Fibroblast of skin of abdomen (primary cell): Measurements from ENCODE around the gene FHOD1.

Experiments used
- DNase-seq: peaks from one replicate; pipeline ENCODE4 v3.0.0-alpha.2; 2013

The FHOD1 gene

DNA sequence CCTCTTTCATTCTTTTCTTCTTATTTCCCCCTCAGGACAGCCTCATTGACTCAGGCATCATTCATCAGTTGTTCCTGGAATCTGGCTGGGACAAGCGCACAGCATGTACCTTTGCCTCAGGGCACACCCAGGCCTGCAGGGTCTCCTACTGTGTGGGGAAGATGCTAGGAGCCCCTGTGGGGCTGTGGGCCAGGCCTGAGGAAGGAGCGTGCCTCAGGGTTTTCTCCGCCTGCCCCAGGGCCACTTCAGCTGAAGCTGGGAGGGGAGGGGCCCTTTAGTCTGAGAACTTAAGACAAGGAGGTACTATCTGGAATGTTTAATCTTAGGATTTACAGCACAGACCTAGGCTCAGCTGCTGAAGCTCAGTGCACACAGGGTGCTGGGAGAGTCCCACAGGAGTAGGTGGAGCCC is 40.4 kb downstream of the FHOD1 start:
- DNase-seq, result no peak

DNA sequence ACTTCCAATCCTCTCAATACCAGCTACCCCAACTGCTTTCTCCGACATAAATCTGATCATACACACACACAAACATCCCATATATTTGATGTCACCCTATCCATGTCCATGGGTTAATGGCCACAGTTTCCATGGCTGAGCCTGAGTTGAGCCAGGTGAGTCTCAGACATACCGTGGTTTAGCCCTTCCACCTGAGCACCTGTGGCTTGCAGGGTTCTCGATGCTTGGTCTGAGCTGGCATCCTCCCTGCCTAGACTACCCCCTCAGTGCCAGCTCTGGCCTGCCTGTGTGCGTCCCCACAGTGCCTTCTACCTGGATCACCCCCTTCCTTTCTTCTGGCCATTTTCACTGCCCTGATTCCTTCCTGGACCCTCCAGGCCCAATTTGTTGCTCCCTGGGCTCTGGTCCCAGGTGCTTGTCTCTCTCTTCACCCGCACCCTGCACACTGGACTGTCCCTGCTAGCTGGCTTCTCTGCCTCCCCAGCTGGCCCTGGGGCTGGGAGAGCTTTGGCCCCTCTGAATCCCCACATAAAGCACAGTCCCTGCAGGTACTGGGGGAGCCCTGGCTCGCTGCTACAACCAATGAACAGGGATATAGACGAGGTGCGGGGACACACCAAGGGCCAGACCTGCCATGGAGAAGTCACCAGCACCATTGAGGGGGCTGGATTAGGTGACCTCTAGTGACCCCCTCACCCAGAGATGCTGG is 41.0 kb downstream of the FHOD1 start:
- no peak for DNase-seq

DNA sequence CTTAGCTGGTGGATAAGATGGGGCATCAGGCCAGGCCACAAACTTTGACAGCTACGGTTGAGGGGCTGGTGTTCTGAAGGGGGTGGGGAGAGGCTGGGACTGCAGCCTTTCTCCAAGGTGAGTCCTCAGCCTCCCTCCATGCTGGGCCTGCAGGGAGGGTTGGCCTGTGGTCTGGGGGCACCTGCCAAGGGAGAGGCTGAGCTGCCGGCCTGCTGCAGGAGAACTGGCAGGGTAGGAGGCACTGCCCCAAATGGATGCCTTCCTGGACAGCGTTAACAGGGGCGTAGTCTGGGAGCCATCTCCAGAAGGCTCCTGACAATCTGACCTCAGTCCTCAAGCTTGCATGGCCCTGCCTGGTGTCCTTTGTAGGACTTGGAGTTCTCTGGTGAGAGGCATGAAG is 43.2 kb downstream of the FHOD1 start:
- DNase-seq, result no peak

DNA sequence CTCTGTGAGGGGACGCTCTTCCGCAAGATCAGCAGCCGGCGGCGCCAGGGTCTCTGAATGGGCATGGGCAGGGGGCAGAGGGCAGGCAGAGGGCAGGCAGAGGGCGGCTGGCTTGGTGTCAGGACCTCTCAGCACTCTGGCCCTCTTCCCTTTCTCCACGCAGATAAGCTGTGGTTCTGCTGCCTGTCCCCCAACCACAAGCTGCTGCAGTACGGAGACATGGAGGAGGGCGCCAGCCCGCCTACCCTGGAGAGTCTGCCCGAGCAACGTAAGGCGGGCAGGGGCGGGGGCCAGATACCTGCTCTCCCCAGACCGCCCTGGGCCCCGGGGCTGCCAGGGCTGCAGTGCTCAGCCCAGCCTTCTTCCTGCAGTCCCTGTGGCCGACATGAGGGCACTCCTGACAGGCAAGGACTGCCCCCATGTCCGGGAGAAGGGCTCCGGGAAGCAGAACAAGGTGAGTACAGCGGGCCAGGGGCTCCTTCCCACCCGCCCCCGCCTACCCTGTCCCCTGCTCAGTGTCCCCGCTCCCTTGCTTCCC is 44.3 kb downstream of the FHOD1 start:
- DNase-seq, result no peak

DNA sequence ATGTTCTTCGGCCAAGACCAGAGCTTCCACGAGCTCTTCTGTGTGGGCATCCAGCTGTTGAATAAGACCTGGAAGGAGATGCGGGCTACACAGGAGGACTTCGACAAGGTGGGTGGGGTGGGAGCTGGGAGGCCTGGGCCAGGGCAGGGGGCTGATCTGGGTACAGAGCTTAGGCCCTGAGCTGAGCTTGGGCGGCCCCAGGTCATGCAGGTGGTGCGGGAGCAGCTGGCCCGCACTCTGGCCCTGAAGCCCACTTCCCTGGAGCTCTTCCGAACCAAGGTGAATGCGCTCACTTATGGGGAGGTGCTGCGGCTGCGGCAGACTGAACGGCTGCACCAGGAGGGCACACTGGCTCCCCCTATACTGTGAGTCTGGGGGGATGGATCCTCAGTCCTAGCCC is 44.9 kb downstream of the FHOD1 start:
- no peak for DNase-seq

DNA sequence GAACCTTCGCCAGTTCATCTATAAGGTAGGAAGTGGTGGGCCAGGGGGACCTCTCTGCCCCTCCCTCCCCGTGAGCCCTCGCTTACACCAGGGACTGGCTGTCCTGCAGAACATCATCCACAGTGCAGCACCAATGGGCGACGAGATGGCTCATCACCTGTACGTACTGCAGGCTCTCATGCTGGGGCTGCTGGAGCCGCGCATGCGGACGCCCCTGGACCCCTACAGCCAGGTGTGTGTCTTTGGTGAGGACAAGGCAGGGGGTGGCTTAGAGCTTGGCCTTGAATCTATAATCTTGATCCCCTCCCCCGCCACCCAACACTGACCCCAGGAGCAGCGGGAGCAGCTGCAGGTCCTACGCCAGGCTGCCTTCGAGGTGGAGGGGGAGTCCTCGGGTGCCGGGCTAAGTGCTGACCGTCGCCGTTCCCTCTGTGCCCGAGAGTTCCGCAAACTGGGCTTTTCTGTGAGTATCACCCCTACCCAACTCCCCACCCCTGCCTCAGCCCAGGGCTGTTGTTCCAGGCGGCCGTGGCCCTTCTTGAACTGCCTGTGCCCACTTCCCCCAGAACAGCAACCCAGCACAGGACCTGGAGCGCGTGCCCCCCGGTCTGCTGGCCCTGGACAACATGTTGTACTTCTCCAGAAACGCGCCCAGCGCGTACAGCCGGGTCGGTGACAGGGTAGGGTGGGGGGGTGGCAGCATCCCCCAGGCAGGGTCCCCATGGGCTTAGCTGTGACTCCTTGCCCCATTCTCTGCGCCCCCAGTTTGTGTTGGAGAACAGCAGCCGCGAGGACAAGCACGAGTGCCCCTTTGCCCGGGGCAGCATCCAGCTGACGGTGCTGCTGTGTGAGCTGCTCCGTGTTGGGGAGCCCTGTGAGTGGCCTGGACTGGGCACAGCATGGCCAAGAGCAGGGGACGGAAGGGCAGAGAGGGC is 45.6 kb downstream of the FHOD1 start:
- no peak for DNase-seq

DNA sequence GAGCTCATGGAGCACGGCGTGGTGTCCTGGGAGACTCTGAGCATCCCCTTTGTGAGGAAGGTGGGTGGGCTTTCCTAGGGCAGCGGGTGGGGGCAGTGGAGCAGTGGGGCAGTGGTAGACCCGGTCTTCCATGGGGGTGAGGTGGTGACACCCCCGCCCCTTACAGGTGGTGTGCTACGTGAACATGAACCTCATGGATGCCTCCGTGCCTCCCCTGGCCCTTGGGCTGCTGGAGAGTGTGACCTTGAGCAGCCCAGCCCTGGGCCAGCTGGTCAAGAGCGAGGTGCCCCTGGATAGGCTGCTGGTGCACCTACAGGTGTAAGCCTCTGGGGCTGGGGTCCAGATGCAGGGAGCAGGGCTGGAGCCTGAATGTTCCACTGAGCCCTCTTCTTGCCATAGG is 46.8 kb downstream of the FHOD1 start:
- DNase-seq, result no peak

DNA sequence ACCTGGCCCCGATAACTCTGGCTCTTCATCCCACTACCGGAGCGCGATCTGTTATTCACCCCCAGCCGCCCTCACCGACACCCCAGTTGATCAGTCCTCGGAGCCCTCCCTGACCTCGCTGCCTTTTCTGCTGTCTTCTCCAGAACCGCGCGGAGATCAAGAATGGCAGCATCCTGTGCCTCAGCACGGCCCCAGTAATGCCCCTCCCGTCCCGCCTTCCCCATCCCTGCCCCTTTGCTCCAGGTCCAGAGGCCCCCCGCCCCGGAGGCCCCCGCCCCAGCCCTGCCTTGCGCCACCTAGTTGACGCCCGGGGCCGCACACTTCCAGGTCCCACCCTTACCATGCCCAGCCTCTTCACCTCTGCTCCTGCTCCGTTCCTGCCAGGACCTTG is 47.5 kb downstream of the FHOD1 start:
- DNase-seq, result no peak

DNA sequence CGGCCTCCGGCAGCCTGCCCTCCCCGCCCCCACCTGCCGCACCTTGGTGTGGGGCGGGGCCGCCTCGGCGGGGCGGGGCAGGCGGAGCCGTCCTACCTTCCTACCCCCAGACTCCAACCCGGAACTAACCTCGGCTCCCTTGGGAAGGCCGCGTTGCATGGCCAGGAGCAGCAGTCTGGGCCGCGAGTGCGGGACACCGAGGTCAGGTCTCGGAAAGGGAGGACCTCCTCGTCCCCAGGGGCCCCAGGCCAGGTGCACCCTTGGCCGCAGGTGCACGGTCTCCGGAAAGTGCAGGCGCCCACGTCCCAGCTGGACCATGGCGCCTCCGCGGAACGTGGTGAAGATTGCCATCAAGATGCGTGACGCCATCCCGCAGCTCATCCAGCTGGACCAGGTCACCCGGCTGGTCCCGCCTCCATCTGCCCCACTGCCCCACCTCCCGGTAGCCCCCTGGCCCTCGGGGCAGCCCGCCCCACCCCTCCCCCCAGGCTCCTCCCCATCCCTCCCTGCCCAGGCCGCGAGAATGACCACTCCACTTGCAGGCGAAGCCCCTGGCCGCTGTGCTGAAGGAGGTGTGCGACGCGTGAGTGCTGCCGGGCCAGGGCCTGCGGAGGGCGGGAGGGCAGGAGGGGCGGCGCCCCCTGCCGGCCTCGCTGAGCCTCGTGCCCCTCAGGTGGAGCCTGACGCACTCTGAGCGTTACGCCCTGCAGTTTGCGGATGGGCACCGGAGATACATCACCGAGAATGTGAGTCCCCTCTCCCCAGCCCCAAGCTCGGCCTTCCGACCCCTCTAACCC is 48.1 kb downstream of the FHOD1 start, which contains the start of gene ELMO3:
Gene ELMO3, plus strand, starts transcription at position 121 of the 797 bp plus-strand sequence. Its CDS starts 196 bp downstream, at position 317.
- DNase-seq, result no peak

DNA sequence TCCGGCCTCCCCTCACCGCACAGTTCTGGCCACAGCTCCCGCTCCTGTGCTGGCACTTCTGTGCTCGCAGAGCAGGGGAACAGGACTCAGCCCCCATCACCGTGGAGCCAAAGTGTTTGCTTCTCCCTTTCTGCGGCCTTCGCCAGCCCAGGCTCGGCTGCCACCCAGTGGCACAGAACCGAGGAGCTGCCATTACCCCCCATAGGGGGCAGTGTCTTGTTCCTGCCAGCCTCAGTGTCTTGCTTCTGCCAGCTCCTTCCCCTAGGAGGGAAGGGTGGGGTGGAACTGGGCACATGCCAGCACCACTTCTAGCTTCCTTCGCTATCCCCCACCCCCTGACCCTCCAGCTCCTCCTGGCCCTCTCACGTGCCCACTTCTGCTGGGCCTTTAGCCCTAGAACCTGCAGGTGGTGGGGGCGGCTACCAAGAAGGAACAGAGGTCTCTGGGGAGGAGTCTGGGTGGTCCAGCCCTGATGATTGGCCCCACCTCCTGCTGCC is 49.0 kb downstream of the FHOD1 start:
- peak; percentile 26 for DNase-seq

DNA sequence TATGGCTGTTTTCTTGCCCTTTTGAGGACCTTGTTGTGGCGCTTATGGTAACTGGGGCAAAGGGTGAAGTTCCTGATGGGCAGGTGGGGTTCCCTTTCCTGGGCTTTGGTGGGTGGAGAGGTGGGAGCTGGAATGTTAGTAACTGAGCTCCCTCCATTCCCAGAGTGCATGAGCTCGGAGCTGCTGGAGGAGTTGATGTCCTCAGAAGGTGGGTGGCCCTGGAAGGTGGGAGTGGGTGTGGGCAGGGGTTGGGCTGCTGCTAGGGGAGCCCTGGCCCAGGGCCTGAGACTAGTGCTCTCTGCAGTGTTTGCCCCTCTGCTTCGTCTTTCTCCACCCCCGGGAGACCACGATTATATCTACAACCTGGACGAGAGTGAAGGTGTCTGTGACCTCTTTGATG is 49.6 kb downstream of the FHOD1 start:
- no peak for DNase-seq

DNA sequence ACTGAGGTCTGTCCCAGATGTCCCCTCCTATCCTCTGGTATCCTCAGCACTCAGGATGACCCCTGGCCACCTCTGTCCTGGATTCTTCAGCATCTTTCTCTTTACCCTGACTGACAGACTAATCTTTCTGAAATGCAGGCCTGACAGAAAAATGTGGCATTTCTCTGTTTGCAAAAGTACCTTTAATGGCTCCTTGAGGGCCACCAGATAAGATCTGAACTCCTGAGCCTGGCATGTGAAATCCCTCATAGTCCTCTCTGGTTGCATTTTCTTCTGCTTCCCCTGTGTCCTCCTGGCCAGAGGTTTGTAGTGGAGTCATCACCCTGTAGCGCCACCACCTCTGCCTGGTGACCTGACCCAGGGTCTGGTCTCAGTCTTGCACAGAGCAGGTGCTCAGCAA is 50.4 kb downstream of the FHOD1 start:
- no peak for DNase-seq

DNA sequence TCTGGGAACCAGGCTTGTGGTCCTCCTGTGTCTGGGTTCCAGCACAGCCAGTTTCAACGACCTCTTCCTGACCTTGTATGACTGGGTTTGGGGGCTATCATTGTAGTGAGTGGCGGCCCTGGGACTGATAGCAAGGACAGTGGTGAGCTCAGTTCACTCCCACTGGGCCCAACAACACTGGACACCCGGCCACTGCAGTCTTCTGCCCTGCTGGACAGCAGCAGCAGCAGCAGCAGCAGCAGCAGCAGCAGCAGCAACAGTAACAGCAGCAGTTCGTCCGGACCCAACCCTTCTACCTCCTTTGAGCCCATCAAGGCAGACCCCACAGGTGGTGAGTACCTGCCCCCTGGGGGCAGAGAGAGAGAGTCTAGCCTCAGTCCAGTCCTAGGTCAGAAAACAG is 51.6 kb downstream of the FHOD1 start:
- DNase-seq, result no peak

DNA sequence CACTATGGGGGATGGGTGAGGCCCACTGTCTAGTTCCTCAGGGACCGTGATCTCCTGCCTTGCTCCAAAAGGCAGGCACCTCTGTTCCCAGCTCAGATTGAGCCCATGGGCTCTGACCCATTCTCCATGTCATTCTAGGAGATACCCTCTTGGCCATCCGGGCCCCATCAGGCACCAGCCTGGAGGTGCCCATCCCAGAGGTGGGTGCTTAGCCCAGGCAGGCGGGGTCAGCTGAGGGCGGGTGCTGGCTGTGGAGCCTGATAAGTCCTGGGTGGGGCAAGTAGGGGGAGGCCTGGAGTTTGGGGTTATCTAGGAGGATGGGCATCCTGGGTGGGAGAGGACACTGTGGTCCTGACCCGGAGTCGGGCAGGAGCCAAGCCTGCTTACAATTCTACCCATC is 53.0 kb downstream of the FHOD1 start:
- no peak for DNase-seq

DNA sequence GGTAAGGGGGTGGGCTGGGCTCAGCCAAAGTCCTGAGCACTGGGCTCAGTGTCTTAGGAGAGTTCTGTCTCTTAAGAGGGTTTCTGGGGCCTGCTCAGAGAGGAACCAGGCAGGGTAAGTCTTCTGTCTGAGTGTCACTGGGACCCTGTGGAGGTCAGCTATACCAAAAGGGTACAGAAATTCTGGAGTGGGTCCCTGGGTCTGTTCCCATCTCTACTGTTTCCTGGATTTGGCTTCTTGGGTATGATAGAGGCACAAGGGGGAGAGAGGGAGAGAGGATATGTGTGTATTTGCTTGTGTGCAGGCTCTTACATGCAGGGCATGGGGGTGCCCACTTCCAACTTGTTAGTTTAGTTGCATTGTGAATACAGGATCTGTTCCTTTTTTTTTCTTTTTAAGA is 53.7 kb downstream of the FHOD1 start:
- DNase-seq, result no peak

DNA sequence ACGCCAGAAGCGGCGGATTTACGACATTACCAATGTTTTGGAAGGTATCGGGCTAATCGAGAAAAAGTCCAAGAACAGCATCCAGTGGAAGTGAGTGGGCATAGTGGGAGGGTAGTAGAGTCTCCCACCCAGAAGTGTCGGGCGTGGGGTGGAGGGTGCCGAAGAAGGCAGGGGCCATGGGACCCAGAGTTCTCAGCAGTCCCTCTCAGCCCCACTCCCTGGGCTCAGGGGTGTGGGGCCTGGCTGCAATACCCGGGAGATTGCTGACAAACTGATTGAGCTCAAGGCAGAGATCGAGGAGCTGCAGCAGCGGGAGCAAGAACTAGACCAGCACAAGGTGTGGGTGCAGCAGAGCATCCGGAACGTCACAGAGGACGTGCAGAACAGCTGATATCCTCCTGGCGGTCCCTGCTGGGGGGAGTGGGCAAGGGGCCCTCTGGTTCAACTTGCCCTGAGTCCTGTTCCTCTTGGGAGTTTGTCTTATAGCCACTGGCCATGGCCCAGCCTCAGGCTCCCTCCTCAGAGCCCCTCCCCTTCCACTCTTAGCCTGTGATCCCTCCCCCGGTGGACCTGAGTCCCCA is 54.4 kb downstream of the FHOD1 start:
- no peak for DNase-seq

DNA sequence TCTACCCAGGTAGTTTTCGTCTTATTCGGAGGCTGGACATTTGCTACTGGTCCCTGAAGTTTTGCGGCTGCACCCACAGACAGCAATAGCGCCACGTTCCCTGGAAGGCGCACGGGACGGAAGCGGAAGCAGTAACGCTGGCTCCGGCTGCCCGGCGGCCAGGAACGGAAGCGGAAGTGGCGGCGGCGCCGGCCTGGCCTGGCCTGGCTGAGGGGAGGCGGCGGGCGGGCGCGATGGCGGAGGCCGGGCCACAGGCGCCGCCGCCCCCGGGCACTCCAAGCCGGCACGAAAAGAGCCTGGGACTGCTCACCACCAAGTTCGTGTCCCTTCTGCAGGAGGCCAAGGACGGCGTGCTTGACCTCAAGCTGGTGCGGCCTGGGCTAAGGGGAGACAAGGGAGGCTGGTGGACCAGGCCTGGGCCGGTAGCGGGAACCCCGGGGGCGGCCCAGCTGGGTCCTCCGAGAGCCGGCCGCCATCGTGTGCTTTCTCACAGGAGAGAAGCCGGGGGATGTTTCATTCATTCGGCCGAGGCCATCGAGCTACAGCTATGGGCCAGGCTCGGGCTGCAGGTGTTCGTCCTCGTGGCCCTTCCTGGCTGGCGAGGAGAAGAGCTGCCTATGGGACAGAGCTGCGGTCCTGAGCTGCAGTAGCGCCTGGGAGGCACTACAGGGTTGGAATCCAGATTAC is 55.1 kb downstream of the FHOD1 start, which contains the start of gene E2F4:
Gene E2F4, plus strand, starts transcription at position 161 of the 687 bp plus-strand sequence. Its CDS starts 73 bp downstream, at position 234.
- DNase-seq, result peak; percentile 90

DNA sequence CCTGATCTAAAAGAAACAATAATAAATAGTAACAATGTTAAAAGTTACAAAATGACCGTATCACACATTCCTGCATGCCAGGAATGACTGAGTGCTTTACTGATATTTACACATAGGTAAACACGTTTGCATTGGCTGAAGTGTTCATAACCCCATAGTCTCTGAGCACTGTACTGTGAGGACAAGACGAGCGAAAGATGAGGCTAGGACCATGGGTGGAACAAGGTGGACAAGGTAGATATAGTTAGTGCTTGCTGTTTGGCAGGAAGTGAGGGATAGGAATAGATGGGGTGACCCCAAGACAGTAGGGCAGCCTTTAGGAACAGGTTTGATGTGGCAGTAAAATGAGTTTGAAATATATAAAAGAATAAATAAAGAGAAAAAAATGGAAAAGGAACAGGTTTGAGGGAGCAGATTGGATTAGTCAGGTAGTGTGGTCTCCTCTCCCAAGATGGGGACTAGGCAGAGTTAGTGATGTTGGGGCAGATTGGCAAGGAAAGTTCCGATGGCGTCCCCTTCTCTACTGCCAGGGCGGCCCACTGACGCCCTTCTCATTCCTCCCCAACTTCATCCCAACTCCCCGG is 55.8 kb downstream of the FHOD1 start:
- DNase-seq, result no peak

DNA sequence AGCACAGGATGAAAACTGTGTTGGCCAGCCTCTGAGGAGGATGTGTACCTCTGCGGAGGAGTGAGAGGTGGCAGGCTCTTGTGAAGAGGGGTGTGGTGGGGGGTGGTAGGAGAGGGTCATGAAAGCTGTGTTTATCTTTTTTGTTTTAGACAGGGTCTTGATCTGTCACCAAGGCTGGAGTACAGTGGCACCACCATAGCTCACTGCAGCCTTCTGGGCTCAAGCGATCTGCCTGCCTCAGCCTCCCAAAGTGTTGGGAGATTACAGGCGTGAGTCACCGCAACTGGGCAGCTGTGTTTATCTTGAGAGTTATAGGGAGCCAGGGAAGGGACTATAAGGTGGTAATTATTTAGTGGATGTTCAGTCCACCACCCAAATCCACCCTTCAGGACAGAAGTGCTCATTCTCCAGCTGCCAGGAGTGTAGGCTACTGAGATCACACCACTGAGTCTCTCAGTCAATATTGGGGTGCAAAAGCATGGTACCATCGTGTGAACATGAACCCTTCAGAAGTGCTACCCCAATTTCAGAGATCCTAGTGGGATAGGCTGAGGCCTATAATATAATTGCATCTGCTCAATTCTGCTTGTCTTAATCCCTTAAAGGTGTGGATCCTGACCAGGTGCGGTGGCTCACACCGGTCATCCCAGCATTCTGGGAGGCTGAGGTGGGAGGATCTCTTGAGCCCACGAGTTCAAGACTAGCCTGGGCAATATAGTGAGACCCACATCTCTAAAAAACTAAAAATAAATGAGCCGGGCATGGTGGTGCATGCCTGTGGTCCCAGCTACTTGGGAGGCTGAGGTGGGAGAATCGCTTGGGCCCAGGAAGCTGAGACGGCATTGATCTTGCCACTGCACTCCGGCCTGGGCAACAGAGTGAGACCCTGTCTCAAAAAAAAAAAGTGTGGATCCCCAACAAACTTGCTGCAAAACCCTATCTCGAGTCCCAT is 56.6 kb downstream of the FHOD1 start:
- no peak for DNase-seq

DNA sequence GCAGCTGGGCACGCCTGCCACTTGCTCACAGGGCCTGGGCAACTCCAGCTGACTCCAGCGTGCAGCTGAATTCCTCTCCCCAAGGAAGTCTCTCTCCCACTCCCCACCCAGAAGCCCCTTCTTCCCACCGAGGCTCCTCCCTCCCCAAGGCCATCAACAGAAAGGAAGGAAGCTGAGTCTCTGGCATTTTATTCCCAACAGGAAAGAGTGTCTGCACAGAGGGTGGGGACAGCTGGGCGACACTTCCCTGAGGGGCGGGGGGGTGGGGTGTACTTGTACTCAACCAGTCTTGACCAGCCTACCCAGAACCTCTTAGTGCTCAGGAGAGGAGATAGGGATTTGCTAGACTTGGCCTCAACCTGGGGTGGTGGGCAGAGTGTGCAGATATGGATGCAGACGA is 57.2 kb downstream of the FHOD1 start, which contains the start of gene EXOC3L1:
Gene EXOC3L1, minus strand, starts transcription at position 96 of the 400 bp plus-strand sequence. CDS start 460 bp downstream, outside the sequence.
- DNase-seq, result no peak
